HUES6 (cell line): ENCODE measurements around the gene ELOB.
A peak's percentile ranks its signal among the peaks of the same experiment; 100 is the strongest.

Experiments
- H3K27ac ChIP-seq: 2 replicates; pipeline ENCODE4 v1.7.0; 2013; ENCODE audit warnings: low read depth, mild to moderate bottlenecking, low read length, inconsistent platforms
- H3K27me3 ChIP-seq: 2 replicates; pipeline ENCODE4 v1.6.1; 2013; ENCODE audit warnings: low read length; ENCODE audit not compliant: control insufficient read depth, insufficient read depth
- H3K36me3 ChIP-seq: 2 replicates; pipeline ENCODE4 v1.6.1; 2013; ENCODE audit warnings: low read length; ENCODE audit not compliant: control insufficient read depth, insufficient read depth
- H3K4me1 ChIP-seq: 2 replicates; pipeline ENCODE4 v1.6.1; 2013; ENCODE audit warnings: low read length; ENCODE audit not compliant: control insufficient read depth, insufficient read depth
- H3K4me3 ChIP-seq: 2 replicates; pipeline ENCODE4 v1.5.1; 2013; ENCODE audit warnings: low read depth, low read length
- H3K9ac ChIP-seq: one replicate; pipeline ENCODE4 v1.6.1; 2013; ENCODE audit warnings: mild to moderate bottlenecking, low read length
- H3K9me3 ChIP-seq: 2 replicates; pipeline ENCODE4 v1.6.1; 2013; ENCODE audit warnings: low read depth, low read length; ENCODE audit not compliant: control insufficient read depth, insufficient read depth

Gene ELOB

GRCh38 chr16:2787961-2788360 lies 10.9 kb upstream of the ELOB start:
- H3K27ac ChIP-seq, result no peak overlapping the region
- H3K4me1 ChIP-seq, result 0 out of 2 replicates have a peak, but pooled peaks cover 8% of the 10 kb centered on the region
- no peaks in the 10 kb centered on the region for H3K9me3 ChIP-seq
- H3K27me3 ChIP-seq, result peaks cover 37% of the 10 kb centered on the region
- H3K4me3 ChIP-seq, result no peak overlapping the region
- H3K36me3 ChIP-seq, result no peaks in the 10 kb centered on the region
- H3K9ac ChIP-seq, result no peak overlapping the region

GRCh38 chr16:2787406-2787805 lies 10.3 kb upstream of the ELOB start, which contains the start of gene PRSS33:
TSS of gene PRSS33 (minus strand) at chr16:2787560. CDS start at chr16:2786547, 1,013 bp downstream.
- Histone ChIP-seq H3K27me3 (peaks cover 37% of the 10 kb centered on the region), H3K9ac (no peak within 1 kb of the TSS), H3K27ac (no peak within 1 kb of the TSS), H3K9me3 (no peaks in the 10 kb centered on the region), H3K4me1 (0 out of 2 replicates have a peak, but pooled peaks cover 8% of the 10 kb centered on the region), H3K36me3 (no peaks in the 10 kb centered on the region), H3K4me3 (no peak within 1 kb of the TSS)

- peaks cover 37% of the 10 kb centered on the region for H3K27me3 ChIP-seq
- no peaks in the 10 kb centered on the region for H3K9me3 ChIP-seq
- H3K4me1 ChIP-seq, result 0 out of 2 replicates have a peak, but pooled peaks cover 8% of the 10 kb centered on the region
- no peak overlapping the region for H3K9ac ChIP-seq
- H3K27ac ChIP-seq, result no peak overlapping the region
- H3K36me3 ChIP-seq, result no peaks in the 10 kb centered on the region
- no peak overlapping the region for H3K4me3 ChIP-seq
Observed at GRCh38 chr16:2786826-2787151, 9.7 kb upstream of the ELOB start.

- no peak overlapping the region for H3K4me3 ChIP-seq
- H3K27me3 ChIP-seq, result peaks cover 37% of the 10 kb centered on the region
- H3K36me3 ChIP-seq, result no peaks in the 10 kb centered on the region
- no peak overlapping the region for H3K9ac ChIP-seq
- H3K4me1 ChIP-seq, result 0 out of 2 replicates have a peak, but pooled peaks cover 8% of the 10 kb centered on the region
- no peaks in the 10 kb centered on the region for H3K9me3 ChIP-seq
- no peak overlapping the region for H3K27ac ChIP-seq
Observed at GRCh38 chr16:2786061-2786825, 9.2 kb upstream of the ELOB start.

GRCh38 chr16:2785101-2785991 lies 8.3 kb upstream of the ELOB start:
- H3K27ac ChIP-seq, result no peak overlapping the region
- 0 out of 2 replicates have a peak, but pooled peaks cover 10% of the 10 kb centered on the region for H3K4me1 ChIP-seq
- H3K4me3 ChIP-seq, result peak overlapping the region; percentile 54
- no peaks in the 10 kb centered on the region for H3K9me3 ChIP-seq
- H3K36me3 ChIP-seq, result no peaks in the 10 kb centered on the region
- peaks cover 37% of the 10 kb centered on the region for H3K27me3 ChIP-seq
- H3K9ac ChIP-seq, result no peak overlapping the region

GRCh38 chr16:2784358-2785100 lies 7.4 kb upstream of the ELOB start:
- Histone ChIP-seq H3K4me3 (peak overlapping the region; percentile 54; the same call in 1 of the 2 replicates), H3K4me1 (peaks cover 10% of the 10 kb centered on the region; the same call in 1 of the 2 replicates), H3K27ac (no peak overlapping the region), H3K27me3 (peaks cover 32% of the 10 kb centered on the region), H3K36me3 (no peaks in the 10 kb centered on the region), H3K9me3 (no peaks in the 10 kb centered on the region), H3K9ac (no peak overlapping the region)

GRCh38 chr16:2783581-2784357 lies 6.7 kb upstream of the ELOB start:
- H3K27ac ChIP-seq, result no peak overlapping the region
- H3K36me3 ChIP-seq, result no peaks in the 10 kb centered on the region
- H3K4me3 ChIP-seq, result no peak overlapping the region
- H3K9ac ChIP-seq, result no peak overlapping the region
- no peaks in the 10 kb centered on the region for H3K9me3 ChIP-seq
- H3K4me1 ChIP-seq, result peaks cover 11% of the 10 kb centered on the region; the same call in 1 of the 2 replicates
- H3K27me3 ChIP-seq, result peaks cover 32% of the 10 kb centered on the region

GRCh38 chr16:2782583-2783351 lies 5.7 kb upstream of the ELOB start:
- Histone ChIP-seq H3K4me1 (peaks cover 20% of the 10 kb centered on the region; the same call in 1 of the 2 replicates), H3K27me3 (peaks cover 28% of the 10 kb centered on the region), H3K4me3 (no peak overlapping the region), H3K27ac (no peak overlapping the region), H3K9ac (no peak overlapping the region), H3K9me3 (no peaks in the 10 kb centered on the region), H3K36me3 (no peaks in the 10 kb centered on the region)

- Histone ChIP-seq H3K36me3 (peaks cover 6% of the 10 kb centered on the region), H3K9me3 (no peaks in the 10 kb centered on the region), H3K9ac (no peak overlapping the region)
Observed at GRCh38 chr16:2779978-2780898, 3.2 kb upstream of the ELOB start.

More at GRCh38 chr16:2779978-2780898, 3.2 kb upstream of the ELOB start:
- Histone ChIP-seq H3K4me3 (no peak overlapping the region), H3K27me3 (peaks cover 13% of the 10 kb centered on the region), H3K4me1 (peaks cover 18% of the 10 kb centered on the region), H3K27ac (no peak overlapping the region)
